ENCODE results near the gene SREK1. TPM values are rescaled to one million over a fixed set of nuclear protein-coding genes. Genes with fewer than 3 reads are reported as not detected.

SREK1 gene
- total and polyA plus RNA-seq, 9 of the 15 experiments (the other 6 are each of a cell fraction or from before 2014, with no cell fraction given) = 40.8 to 128 (median 81.9) TPM

DNA sequence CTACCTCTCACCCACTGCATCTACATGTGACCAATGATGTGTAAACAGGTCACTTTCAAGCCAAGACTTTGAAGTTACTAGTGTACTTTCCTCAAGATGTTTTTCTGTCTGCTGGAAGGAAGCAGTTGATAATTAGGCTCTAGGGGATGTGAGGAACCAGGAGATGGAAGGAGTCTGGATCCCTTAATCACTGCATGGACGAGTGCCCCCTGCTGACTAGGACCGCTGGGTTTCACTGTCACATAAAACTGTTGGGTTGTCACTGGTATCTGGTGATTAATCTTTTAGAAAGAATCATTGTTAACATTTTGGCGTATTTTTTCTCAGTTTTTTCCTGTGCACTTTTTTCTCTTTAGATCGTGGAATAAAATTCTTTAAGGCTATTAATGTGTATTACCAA lies 79.5 kb downstream of the SREK1 start (continued):
- TF ChIP-seq, protein P1, sequence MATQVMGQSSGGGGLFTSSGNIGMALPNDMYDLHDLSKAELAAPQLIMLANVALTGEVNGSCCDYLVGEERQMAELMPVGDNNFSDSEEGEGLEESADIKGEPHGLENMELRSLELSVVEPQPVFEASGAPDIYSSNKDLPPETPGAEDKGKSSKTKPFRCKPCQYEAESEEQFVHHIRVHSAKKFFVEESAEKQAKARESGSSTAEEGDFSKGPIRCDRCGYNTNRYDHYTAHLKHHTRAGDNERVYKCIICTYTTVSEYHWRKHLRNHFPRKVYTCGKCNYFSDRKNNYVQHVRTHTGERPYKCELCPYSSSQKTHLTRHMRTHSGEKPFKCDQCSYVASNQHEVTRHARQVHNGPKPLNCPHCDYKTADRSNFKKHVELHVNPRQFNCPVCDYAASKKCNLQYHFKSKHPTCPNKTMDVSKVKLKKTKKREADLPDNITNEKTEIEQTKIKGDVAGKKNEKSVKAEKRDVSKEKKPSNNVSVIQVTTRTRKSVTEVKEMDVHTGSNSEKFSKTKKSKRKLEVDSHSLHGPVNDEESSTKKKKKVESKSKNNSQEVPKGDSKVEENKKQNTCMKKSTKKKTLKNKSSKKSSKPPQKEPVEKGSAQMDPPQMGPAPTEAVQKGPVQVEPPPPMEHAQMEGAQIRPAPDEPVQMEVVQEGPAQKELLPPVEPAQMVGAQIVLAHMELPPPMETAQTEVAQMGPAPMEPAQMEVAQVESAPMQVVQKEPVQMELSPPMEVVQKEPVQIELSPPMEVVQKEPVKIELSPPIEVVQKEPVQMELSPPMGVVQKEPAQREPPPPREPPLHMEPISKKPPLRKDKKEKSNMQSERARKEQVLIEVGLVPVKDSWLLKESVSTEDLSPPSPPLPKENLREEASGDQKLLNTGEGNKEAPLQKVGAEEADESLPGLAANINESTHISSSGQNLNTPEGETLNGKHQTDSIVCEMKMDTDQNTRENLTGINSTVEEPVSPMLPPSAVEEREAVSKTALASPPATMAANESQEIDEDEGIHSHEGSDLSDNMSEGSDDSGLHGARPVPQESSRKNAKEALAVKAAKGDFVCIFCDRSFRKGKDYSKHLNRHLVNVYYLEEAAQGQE (IDR thresholded peaks at IDR 0.05; ENCODE audit: borderline replicate concordance) = peak; percentile 35; the same call in 1 of the 2 replicates
- TF ChIP-seq, protein P1 (CRISPR knock-in tag; IDR thresholded peaks at IDR 0.05; ENCODE audit: low read depth) = no peak
- TF ChIP-seq POLR2B (IDR thresholded peaks at IDR 0.05; ENCODE audit: low read depth, partially characterized antibody) (no peak), ZNF316 (IDR thresholded peaks at IDR 0.05) (no peak), POLR2H (tag; IDR thresholded peaks at IDR 0.05; ENCODE audit: low read depth) (no peak)
- TF ChIP-seq, protein P2, sequence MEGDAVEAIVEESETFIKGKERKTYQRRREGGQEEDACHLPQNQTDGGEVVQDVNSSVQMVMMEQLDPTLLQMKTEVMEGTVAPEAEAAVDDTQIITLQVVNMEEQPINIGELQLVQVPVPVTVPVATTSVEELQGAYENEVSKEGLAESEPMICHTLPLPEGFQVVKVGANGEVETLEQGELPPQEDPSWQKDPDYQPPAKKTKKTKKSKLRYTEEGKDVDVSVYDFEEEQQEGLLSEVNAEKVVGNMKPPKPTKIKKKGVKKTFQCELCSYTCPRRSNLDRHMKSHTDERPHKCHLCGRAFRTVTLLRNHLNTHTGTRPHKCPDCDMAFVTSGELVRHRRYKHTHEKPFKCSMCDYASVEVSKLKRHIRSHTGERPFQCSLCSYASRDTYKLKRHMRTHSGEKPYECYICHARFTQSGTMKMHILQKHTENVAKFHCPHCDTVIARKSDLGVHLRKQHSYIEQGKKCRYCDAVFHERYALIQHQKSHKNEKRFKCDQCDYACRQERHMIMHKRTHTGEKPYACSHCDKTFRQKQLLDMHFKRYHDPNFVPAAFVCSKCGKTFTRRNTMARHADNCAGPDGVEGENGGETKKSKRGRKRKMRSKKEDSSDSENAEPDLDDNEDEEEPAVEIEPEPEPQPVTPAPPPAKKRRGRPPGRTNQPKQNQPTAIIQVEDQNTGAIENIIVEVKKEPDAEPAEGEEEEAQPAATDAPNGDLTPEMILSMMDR (IDR thresholded peaks at IDR 0.05 in 2 of 3, conservative IDR thresholded peaks at IDR 0.05 in 1 of 3; ENCODE audit: insufficient read depth in 2 of 3, low read depth in 1 of 3, low read length in 3 of 3) = peak; percentile 40 to 65 (median 63)
- TF ChIP-seq, protein P3, sequence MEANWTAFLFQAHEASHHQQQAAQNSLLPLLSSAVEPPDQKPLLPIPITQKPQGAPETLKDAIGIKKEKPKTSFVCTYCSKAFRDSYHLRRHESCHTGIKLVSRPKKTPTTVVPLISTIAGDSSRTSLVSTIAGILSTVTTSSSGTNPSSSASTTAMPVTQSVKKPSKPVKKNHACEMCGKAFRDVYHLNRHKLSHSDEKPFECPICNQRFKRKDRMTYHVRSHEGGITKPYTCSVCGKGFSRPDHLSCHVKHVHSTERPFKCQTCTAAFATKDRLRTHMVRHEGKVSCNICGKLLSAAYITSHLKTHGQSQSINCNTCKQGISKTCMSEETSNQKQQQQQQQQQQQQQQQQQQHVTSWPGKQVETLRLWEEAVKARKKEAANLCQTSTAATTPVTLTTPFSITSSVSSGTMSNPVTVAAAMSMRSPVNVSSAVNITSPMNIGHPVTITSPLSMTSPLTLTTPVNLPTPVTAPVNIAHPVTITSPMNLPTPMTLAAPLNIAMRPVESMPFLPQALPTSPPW (CRISPR knock-in tag; IDR thresholded peaks at IDR 0.05) = no peak
- TF ChIP-seq, protein P4, sequence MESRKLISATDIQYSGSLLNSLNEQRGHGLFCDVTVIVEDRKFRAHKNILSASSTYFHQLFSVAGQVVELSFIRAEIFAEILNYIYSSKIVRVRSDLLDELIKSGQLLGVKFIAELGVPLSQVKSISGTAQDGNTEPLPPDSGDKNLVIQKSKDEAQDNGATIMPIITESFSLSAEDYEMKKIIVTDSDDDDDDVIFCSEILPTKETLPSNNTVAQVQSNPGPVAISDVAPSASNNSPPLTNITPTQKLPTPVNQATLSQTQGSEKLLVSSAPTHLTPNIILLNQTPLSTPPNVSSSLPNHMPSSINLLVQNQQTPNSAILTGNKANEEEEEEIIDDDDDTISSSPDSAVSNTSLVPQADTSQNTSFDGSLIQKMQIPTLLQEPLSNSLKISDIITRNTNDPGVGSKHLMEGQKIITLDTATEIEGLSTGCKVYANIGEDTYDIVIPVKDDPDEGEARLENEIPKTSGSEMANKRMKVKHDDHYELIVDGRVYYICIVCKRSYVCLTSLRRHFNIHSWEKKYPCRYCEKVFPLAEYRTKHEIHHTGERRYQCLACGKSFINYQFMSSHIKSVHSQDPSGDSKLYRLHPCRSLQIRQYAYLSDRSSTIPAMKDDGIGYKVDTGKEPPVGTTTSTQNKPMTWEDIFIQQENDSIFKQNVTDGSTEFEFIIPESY (CRISPR knock-in tag; IDR thresholded peaks at IDR 0.05) = no peak
